Measurements from ENCODE around the gene PPM1A.
A peak's percentile ranks its signal among the peaks of the same experiment; 100 is the strongest.

Gene PPM1A

GRCh38 chr14:60326274-60326673, 77.3 kb downstream of the PPM1A start:
- DNase-seq = no peak

GRCh38 chr14:60327447-60328331, 78.7 kb downstream of the PPM1A start:
- peak; percentile 77 for DNase-seq

DNA sequence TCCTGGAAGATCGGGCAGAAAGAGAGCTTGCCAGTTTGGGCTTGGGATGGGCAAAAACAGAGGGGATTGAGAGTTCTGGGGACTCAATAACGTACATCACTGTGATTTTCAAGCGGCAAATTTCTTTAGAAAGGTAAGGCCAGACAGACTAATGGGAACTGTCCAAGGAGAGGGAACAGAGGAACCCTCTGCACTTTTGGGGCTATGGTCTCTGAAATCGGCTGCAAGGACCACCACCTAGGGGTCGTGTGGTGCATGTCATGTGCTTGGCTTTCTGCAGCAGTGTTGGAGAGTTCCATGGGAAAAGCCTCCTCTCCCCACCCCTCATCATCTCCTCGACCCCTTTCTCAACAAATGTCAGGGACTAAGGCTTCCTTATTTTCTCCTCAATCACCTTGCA, 79.6 kb downstream of the PPM1A start:
- no peak for DNase-seq

- DNase-seq = no peak
Measured at GRCh38 chr14:60329274-60329673, 80.3 kb downstream of the PPM1A start.

GRCh38 chr14:60331201-60332045, 82.4 kb downstream of the PPM1A start:
- peak; percentile 86 for DNase-seq

DNA sequence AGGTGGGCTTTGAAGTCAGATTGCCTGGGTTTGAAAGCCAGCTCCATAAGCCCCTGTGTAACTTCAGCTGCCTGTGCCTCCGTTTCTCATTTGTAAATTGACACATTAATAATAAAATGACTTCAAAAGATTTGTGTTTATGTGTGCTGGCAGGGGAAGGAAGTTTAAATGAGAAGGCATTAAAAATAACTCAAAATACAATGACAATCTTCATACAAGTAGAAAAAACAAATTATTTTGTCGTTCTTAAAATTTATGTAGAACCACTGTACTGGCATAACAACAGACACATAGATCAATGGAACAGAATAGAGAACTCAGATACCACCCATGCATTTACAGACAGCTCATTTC, 83.0 kb downstream of the PPM1A start:
- no peak for DNase-seq

DNA sequence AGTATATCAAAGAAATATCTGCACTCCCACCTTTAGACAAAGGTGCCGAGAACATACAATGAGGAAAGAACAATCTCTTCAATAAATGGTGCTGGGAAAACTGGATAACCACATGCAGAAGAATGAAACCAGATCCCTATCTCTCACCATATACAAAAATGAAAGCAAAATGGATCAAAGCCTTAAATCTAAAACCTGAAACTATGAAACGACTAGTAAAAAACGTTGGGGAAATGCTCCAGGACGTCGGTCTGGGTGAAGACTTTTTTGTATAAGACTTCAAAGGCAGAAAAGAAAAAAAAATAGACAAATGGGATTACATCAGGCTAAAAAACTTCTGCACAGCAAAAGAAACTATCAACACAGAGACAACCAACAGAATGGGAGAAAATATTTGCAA, 83.8 kb downstream of the PPM1A start:
- DNase-seq = no peak

DNA sequence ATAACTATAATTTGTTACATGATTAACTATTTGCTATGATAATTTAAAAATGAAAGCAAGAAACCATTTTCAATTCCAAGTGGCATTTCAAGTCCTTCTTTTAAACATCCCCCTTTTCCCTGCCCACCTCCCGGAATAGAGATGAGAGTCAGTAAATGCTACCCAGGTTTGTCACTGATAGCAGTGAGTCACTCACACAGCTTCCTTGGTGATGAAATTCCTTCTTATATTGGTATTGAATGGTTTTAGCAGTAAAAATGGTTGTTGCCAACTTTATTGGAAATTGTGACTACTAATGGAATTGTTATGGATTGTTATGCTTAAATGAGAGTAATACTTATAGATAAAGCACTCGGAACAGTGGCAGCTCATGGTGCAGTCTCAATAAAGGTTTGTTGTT, 90.5 kb downstream of the PPM1A start:
- no peak for DNase-seq

GRCh38 chr14:60343571-60344071, 94.6 kb downstream of the PPM1A start:
- no peak for DNase-seq

DNA sequence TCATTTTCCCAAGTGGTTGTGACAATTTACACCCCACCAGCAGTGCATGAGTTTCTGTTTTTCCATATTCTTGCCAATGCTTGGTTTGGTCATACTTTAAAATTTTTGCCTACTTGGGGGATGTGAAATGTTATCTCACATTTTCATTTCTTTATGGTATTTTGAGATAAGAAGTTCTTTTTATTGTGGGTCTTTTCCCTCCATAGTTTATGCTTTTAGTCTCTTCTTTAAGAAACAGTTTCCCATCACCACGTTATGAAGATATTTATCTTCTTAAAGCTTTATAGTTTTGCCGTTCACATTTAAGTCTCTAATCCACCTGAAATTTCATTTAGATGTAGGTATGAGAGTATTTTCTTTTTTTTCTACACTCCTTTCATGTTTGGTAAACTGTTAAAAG, 95.7 kb downstream of the PPM1A start:
- no peak for DNase-seq

DNA sequence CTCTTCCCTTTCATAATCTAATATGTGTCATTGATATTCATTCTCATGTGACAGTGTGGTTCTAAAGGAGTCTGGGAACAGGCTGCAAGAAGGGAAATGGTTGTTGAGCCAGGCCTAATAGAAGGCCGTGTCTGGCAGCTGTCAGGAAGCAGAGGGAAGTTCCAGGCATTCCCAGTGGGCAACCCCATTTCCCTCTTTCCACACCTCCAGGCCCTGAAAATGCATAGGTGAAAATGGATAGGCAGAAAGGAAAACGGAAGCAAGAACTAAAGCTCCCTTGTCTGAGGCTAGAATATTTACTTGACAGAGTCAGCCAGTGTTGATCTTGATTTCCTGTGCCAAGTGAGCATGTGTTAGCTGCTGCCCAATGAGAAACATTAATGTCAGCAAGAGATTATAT, 97.7 kb downstream of the PPM1A start:
- DNase-seq = no peak

GRCh38 chr14:60348211-60348610, 99.2 kb downstream of the PPM1A start:
- peak; percentile 31 for DNase-seq

All from DMS79 (cell line).